SH-SY5Y (cell line): Measurements from ENCODE around the gene DBH.

Source experiments
- GATA2 ChIP-seq: IDR thresholded peaks from 2 replicates; pipeline ENCODE4 v1.6.1; 2011; ENCODE audit warnings: mild to moderate bottlenecking, low read depth, low read length
- GATA3 ChIP-seq: IDR thresholded peaks from 2 replicates; pipeline ENCODE4 v1.6.1; 2011; ENCODE audit warnings: low read depth, mild to moderate bottlenecking, low read length, moderate library complexity

DNA sequence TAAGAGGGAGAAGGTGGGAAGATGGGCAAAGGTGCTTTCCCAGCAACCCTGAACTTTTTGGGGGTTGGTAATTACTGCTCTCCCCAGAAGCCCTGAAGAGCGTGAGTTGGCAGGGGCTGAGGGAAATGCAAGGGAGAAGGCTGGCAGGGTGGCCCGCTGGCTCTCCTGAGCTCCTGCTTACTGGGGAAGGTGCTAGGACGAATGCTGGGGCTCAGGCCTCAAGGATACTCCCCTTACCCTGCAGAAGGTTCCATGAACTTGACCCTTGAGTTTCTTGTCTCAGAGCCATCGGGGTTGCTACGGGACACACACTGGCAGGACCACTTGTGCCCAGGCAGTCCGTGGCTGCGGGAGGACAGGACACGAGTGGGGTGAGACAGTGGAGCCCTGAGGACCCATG, 28.2 kb upstream of the DBH start:
- TF ChIP-seq GATA2 (no peak), GATA3 (no peak)
